ENCODE results near the gene SAMD4A.

Gene SAMD4A

DNA sequence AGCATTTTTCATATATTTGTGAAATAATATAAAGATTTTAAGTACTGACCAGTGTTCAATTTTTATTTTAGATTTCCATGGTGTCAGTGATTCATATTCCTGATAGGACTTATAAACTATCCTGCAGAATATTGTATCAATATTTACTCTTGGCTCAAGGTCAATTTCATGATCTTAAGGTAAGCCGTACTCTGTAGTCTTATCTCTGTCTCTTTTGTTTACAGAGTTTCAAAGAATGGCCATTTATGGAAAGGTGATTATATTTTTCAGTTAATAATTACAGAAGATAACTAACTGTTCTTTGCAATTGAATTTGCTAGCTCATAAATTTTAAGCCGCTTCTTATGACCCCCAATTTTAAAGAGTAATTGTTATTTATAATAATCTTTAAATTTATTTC lies 29.3 kb upstream of the SAMD4A start:
- H3K79me2 ChIP-seq (ENCODE audit: control insufficient read depth, insufficient read depth, low read length, poor library complexity), result no peaks in the 10 kb centered on the region
- H3K4me2 ChIP-seq (ENCODE audit: low read length), result no peak overlapping the region
- no peak overlapping the region for H3K4ac ChIP-seq (ENCODE audit: low read depth, low read length)
- H3K4me3 ChIP-seq (ENCODE audit: low read depth, low read length), result no peak overlapping the region
- H3K79me1 ChIP-seq (ENCODE audit: low read length), result no peaks in the 10 kb centered on the region
- H3K14ac ChIP-seq (ENCODE audit: low read length), result no peak overlapping the region
- H3K4me1 ChIP-seq (ENCODE audit: control insufficient read depth in 1 of 2, insufficient read depth in 2 of 2, low read length in 2 of 2), result no peaks in the 10 kb centered on the region
- no peak overlapping the region for H4K91ac ChIP-seq (ENCODE audit: low read depth, low read length)
- no CpG with 5 or more reads among the region's 2 CpGs for WGBS (ENCODE audit: extremely low coverage, insufficient coverage, insufficient read length)
- no peak overlapping the region for H4K12ac ChIP-seq (ENCODE audit: low read depth, low read length)
- H3K27ac ChIP-seq (ENCODE audit: low read depth, low read length), result no peak overlapping the region
- no peak overlapping the region for H3K23ac ChIP-seq (ENCODE audit: low read length)
- no peak overlapping the region for H4K8ac ChIP-seq (ENCODE audit: low read depth, low read length)
- H2AK5ac ChIP-seq (ENCODE audit: low read length), result no peak overlapping the region
- H2BK5ac ChIP-seq (ENCODE audit: low read depth, low read length, poor library complexity), result no peak overlapping the region
- no peaks in the 10 kb centered on the region for H3K9me3 ChIP-seq (ENCODE audit: insufficient read depth, low read depth, low read length)
- no peaks in the 10 kb centered on the region for H3K27me3 ChIP-seq (ENCODE audit: insufficient read depth, low read length)
- DNase-seq, result no peak
- peaks cover 0 to 2% of the 10 kb centered on the region in 2 experiments for H3K36me3 ChIP-seq (ENCODE audit: control insufficient read depth in 1 of 2, insufficient read depth in 2 of 2, low read length in 2 of 2)
- no peak overlapping the region for H3K9ac ChIP-seq (ENCODE audit: low read length)
- H2BK12ac ChIP-seq (ENCODE audit: low read length), result no peak overlapping the region
- no peak overlapping the region for H2AFZ ChIP-seq (ENCODE audit: insufficient read depth, low read length, poor library complexity)
- H3K18ac ChIP-seq (ENCODE audit: low read length), result no peak overlapping the region
- H2BK120ac ChIP-seq (ENCODE audit: insufficient read depth, low read length, poor library complexity), result no peak overlapping the region

DNA sequence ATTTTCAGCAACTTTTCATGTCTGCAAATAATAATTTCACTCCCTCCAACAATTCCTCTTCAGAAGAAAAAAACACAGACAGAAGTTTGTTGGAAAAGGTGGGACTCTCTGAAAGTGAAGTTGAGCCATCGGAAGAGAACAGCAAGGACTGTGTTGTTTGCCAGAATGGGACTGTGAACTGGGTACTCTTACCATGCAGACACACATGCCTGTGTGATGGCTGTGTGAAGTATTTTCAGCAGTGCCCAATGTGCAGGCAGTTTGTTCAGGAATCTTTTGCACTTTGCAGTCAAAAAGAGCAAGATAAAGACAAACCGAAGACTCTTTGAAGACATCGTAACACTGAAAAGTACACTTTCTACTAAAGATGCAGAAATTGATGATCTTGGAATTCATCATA lies 28.9 kb upstream of the SAMD4A start:
- no peak overlapping the region for H2AFZ ChIP-seq (ENCODE audit: insufficient read depth, low read length, poor library complexity)
- H3K4ac ChIP-seq (ENCODE audit: low read depth, low read length), result no peak overlapping the region
- no CpG with 5 or more reads among the region's 3 CpGs for WGBS (ENCODE audit: extremely low coverage, insufficient coverage, insufficient read length)
- no peaks in the 10 kb centered on the region for H3K79me2 ChIP-seq (ENCODE audit: control insufficient read depth, insufficient read depth, low read length, poor library complexity)
- no peaks in the 10 kb centered on the region for H3K9me3 ChIP-seq (ENCODE audit: insufficient read depth, low read depth, low read length)
- H3K36me3 ChIP-seq (ENCODE audit: control insufficient read depth in 1 of 2, insufficient read depth in 2 of 2, low read length in 2 of 2), result peaks cover 0 to 2% of the 10 kb centered on the region in 2 experiments
- no peak for DNase-seq
- no peak overlapping the region for H3K23ac ChIP-seq (ENCODE audit: low read length)
- H3K27ac ChIP-seq (ENCODE audit: low read depth, low read length), result no peak overlapping the region
- no peak overlapping the region for H3K4me3 ChIP-seq (ENCODE audit: low read depth, low read length)
- H3K9ac ChIP-seq (ENCODE audit: low read length), result no peak overlapping the region
- H3K4me2 ChIP-seq (ENCODE audit: low read length), result no peak overlapping the region
- H2BK12ac ChIP-seq (ENCODE audit: low read length), result no peak overlapping the region
- no peak overlapping the region for H3K14ac ChIP-seq (ENCODE audit: low read length)
- no peak overlapping the region for H2BK5ac ChIP-seq (ENCODE audit: low read depth, low read length, poor library complexity)
- no peak overlapping the region for H2AK5ac ChIP-seq (ENCODE audit: low read length)
- no peak overlapping the region for H4K8ac ChIP-seq (ENCODE audit: low read depth, low read length)
- no peak overlapping the region for H4K91ac ChIP-seq (ENCODE audit: low read depth, low read length)
- H3K27me3 ChIP-seq (ENCODE audit: insufficient read depth, low read length), result no peaks in the 10 kb centered on the region
- H3K4me1 ChIP-seq (ENCODE audit: control insufficient read depth in 1 of 2, insufficient read depth in 2 of 2, low read length in 2 of 2), result no peaks in the 10 kb centered on the region
- no peaks in the 10 kb centered on the region for H3K79me1 ChIP-seq (ENCODE audit: low read length)
- no peak overlapping the region for H4K12ac ChIP-seq (ENCODE audit: low read depth, low read length)
- H3K18ac ChIP-seq (ENCODE audit: low read length), result no peak overlapping the region
- no peak overlapping the region for H2BK120ac ChIP-seq (ENCODE audit: insufficient read depth, low read length, poor library complexity)

DNA sequence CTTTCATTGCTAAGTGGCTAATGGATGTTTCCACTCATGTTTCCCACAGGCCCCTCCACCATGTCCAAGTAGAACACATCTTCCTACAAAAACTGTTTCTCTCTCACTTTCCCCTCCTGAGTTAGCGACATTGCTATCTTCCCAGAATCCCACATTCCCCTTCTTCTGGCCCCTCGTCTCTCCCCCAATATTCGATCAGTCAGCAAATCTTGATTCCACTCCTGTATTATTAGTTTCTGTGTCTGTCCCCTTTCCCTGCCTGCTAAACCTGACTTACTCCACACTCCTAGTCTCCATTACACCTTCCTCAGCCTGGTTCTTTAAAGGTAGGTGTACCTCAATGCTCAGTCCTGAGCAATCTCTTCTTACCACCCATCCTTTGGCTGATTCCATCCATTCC lies 19.3 kb upstream of the SAMD4A start:
- no peak overlapping the region for H3K14ac ChIP-seq (ENCODE audit: low read length)
- H3K27ac ChIP-seq (ENCODE audit: low read depth, low read length), result no peak overlapping the region
- H2BK120ac ChIP-seq (ENCODE audit: insufficient read depth, low read length, poor library complexity), result no peak overlapping the region
- no peak overlapping the region for H4K12ac ChIP-seq (ENCODE audit: low read depth, low read length)
- H3K4me1 ChIP-seq (ENCODE audit: control insufficient read depth in 1 of 2, insufficient read depth in 2 of 2, low read length in 2 of 2), result no peaks in the 10 kb centered on the region
- no peaks in the 10 kb centered on the region for H3K79me2 ChIP-seq (ENCODE audit: control insufficient read depth, insufficient read depth, low read length, poor library complexity)
- H2AK5ac ChIP-seq (ENCODE audit: low read length), result no peak overlapping the region
- no peak overlapping the region for H2BK12ac ChIP-seq (ENCODE audit: low read length)
- no peak overlapping the region for H3K18ac ChIP-seq (ENCODE audit: low read length)
- no peak overlapping the region for H4K91ac ChIP-seq (ENCODE audit: low read depth, low read length)
- no peak overlapping the region for H4K8ac ChIP-seq (ENCODE audit: low read depth, low read length)
- H2BK5ac ChIP-seq (ENCODE audit: low read depth, low read length, poor library complexity), result no peak overlapping the region
- no peak overlapping the region for H3K23ac ChIP-seq (ENCODE audit: low read length)
- H3K27me3 ChIP-seq (ENCODE audit: insufficient read depth, low read length), result no peaks in the 10 kb centered on the region
- no peaks in the 10 kb centered on the region for H3K9me3 ChIP-seq (ENCODE audit: insufficient read depth, low read depth, low read length)
- H3K79me1 ChIP-seq (ENCODE audit: low read length), result no peaks in the 10 kb centered on the region
- no peak overlapping the region for H3K9ac ChIP-seq (ENCODE audit: low read length)
- no CpG with 5 or more reads among the region's 3 CpGs for WGBS (ENCODE audit: extremely low coverage, insufficient coverage, insufficient read length)
- H2AFZ ChIP-seq (ENCODE audit: insufficient read depth, low read length, poor library complexity), result no peak overlapping the region
- DNase-seq, result no peak
- H3K4me2 ChIP-seq (ENCODE audit: low read length), result no peak overlapping the region
- H3K36me3 ChIP-seq (ENCODE audit: control insufficient read depth in 1 of 2, insufficient read depth in 2 of 2, low read length in 2 of 2), result no peaks in the 10 kb centered on the region
- no peak overlapping the region for H3K4ac ChIP-seq (ENCODE audit: low read depth, low read length)
- no peak overlapping the region for H3K4me3 ChIP-seq (ENCODE audit: low read depth, low read length)

DNA sequence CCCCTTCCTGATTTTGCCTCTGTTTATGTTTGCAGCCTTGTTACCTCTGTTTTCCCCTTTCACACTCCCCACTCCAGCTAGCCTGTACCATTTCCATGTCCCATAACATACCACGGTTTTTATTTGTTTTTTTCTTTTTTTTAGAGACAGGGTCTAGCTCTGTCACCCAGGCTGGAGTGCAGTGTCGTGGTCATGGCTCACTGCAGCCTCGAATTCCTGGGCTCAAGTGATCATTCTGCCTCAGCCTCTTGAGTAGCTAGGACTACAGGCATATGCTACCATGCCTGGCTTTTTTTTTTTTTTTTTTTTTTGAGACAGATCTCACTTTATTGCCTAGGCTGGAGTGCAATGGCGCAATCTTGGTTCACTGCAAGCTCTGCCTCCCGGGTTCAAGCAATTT lies 18.4 kb upstream of the SAMD4A start:
- Histone ChIP-seq H3K23ac (ENCODE audit: low read length) (no peak overlapping the region), H3K4ac (ENCODE audit: low read depth, low read length) (no peak overlapping the region), H2AFZ (ENCODE audit: insufficient read depth, low read length, poor library complexity) (no peak overlapping the region), H2AK5ac (ENCODE audit: low read length) (no peak overlapping the region), H2BK120ac (ENCODE audit: insufficient read depth, low read length, poor library complexity) (no peak overlapping the region), H3K18ac (ENCODE audit: low read length) (no peak overlapping the region), H3K4me2 (ENCODE audit: low read length) (no peak overlapping the region), H3K4me1 (ENCODE audit: control insufficient read depth in 1 of 2, insufficient read depth in 2 of 2, low read length in 2 of 2) (no peaks in the 10 kb centered on the region), H3K27me3 (ENCODE audit: insufficient read depth, low read length) (no peaks in the 10 kb centered on the region), H4K91ac (ENCODE audit: low read depth, low read length) (no peak overlapping the region), H3K27ac (ENCODE audit: low read depth, low read length) (no peak overlapping the region), H2BK5ac (ENCODE audit: low read depth, low read length, poor library complexity) (no peak overlapping the region), H3K36me3 (ENCODE audit: control insufficient read depth in 1 of 2, insufficient read depth in 2 of 2, low read length in 2 of 2) (no peaks in the 10 kb centered on the region), H4K12ac (ENCODE audit: low read depth, low read length) (no peak overlapping the region), H3K9me3 (ENCODE audit: insufficient read depth, low read depth, low read length) (no peaks in the 10 kb centered on the region), H4K8ac (ENCODE audit: low read depth, low read length) (no peak overlapping the region), H2BK12ac (ENCODE audit: low read length) (no peak overlapping the region), H3K79me1 (ENCODE audit: low read length) (no peaks in the 10 kb centered on the region), H3K4me3 (ENCODE audit: low read depth, low read length) (no peak overlapping the region), H3K79me2 (ENCODE audit: control insufficient read depth, insufficient read depth, low read length, poor library complexity) (no peaks in the 10 kb centered on the region), H3K9ac (ENCODE audit: low read length) (no peak overlapping the region), H3K14ac (ENCODE audit: low read length) (no peak overlapping the region)
- DNase-seq, result no peak
- no CpG with 5 or more reads among the region's 5 CpGs for WGBS (ENCODE audit: extremely low coverage, insufficient coverage, insufficient read length)
